DMS 273 treated with DMSO at 0.1 percent for 48 hours (cell line): ENCODE measurements around the gene AHI1.
"Not testable (repeated sequence)": the region's sequence is repeated elsewhere in the genome, so short reads cannot be mapped to it uniquely, and the experiment has no call there.

Experiments used
- DNase-seq: peaks from one replicate; lab custom pipeline; 2025; lab: John Stamatoyannopoulos, UW

AHI1 gene

GRCh38 chr6:135505648-135506047 is 8.1 kb upstream of the AHI1 start:
- no peak for DNase-seq

GRCh38 chr6:135505222-135505621 is 7.7 kb upstream of the AHI1 start:
- no peak for DNase-seq

GRCh38 chr6:135504734-135505133 is 7.2 kb upstream of the AHI1 start:
- DNase-seq = no peak

GRCh38 chr6:135503703-135504475 is 6.3 kb upstream of the AHI1 start:
- DNase-seq = no peak

GRCh38 chr6:135499441-135500340 is 2.2 kb upstream of the AHI1 start:
- DNase-seq = no peak

- peak; percentile 66 for DNase-seq
Observed at GRCh38 chr6:135498185-135498841, 773 bp upstream of the AHI1 start.

- peak; percentile 26 for DNase-seq
Observed at GRCh38 chr6:135496800-135497411, 634 bp downstream of the AHI1 start.

- DNase-seq = no peak
Observed at GRCh38 chr6:135493218-135493961, 4.2 kb downstream of the AHI1 start.

GRCh38 chr6:135490381-135490780 is 7.2 kb downstream of the AHI1 start:
- no peak for DNase-seq

GRCh38 chr6:135488023-135488422 is 9.5 kb downstream of the AHI1 start:
- DNase-seq = no peak

GRCh38 chr6:135483903-135484302 is 13.6 kb downstream of the AHI1 start:
- not testable (repeated sequence) for DNase-seq

GRCh38 chr6:135481783-135482369 is 15.7 kb downstream of the AHI1 start:
- DNase-seq = no peak

GRCh38 chr6:135479601-135480000 is 17.9 kb downstream of the AHI1 start:
- no peak for DNase-seq

GRCh38 chr6:135478626-135479025 is 18.9 kb downstream of the AHI1 start:
- DNase-seq = no peak

GRCh38 chr6:135475292-135475886 is 22.2 kb downstream of the AHI1 start:
- no peak for DNase-seq

- DNase-seq = no peak
Observed at GRCh38 chr6:135474362-135474761, 23.2 kb downstream of the AHI1 start.

- no peak for DNase-seq
Observed at GRCh38 chr6:135465903-135466302, 31.6 kb downstream of the AHI1 start.

GRCh38 chr6:135465307-135465706 is 32.2 kb downstream of the AHI1 start:
- DNase-seq = no peak

GRCh38 chr6:135464634-135465033 is 32.9 kb downstream of the AHI1 start:
- no peak for DNase-seq

- DNase-seq = no peak
Observed at GRCh38 chr6:135461208-135461607, 36.3 kb downstream of the AHI1 start.

- no peak for DNase-seq
Observed at GRCh38 chr6:135458051-135458450, 39.5 kb downstream of the AHI1 start.
